Activated T-cell treated with anti-CD3 and anti-CD28 coated beads for 1 hour (primary cell): Measurements from ENCODE around the gene MINDY4.

ENCODE experiments used
- DNase-seq: peaks from one replicate; pipeline ENCODE4 v3.0.0-alpha.2; 2020; ENCODE audit warnings: low read depth

MINDY4 gene

GRCh38 chr7:30900803-30901362 is 129.7 kb downstream of the MINDY4 start:
- no peak for DNase-seq

GRCh38 chr7:30901856-30902255 is 130.6 kb downstream of the MINDY4 start:
- DNase-seq, result no peak

- DNase-seq, result no peak
Observed at GRCh38 chr7:30902466-30902865, 131.2 kb downstream of the MINDY4 start.

- no peak for DNase-seq
Observed at GRCh38 chr7:30903146-30903545, 131.9 kb downstream of the MINDY4 start.

GRCh38 chr7:30904561-30904960 is 133.3 kb downstream of the MINDY4 start:
- DNase-seq, result no peak

GRCh38 chr7:30905078-30906012 is 134.1 kb downstream of the MINDY4 start:
- no peak for DNase-seq

GRCh38 chr7:30906014-30906413 is 134.8 kb downstream of the MINDY4 start:
- DNase-seq, result no peak

GRCh38 chr7:30906515-30907240 is 135.5 kb downstream of the MINDY4 start:
- DNase-seq, result no peak

GRCh38 chr7:30907527-30908267 is 136.5 kb downstream of the MINDY4 start:
- DNase-seq, result no peak

GRCh38 chr7:30908681-30909080 is 137.5 kb downstream of the MINDY4 start:
- DNase-seq, result no peak

GRCh38 chr7:30909431-30909830 is 138.2 kb downstream of the MINDY4 start:
- DNase-seq, result no peak

- DNase-seq, result no peak
Observed at GRCh38 chr7:30910411-30911073, 139.3 kb downstream of the MINDY4 start.

- DNase-seq, result no peak
Observed at GRCh38 chr7:30911133-30911532, 139.9 kb downstream of the MINDY4 start.

GRCh38 chr7:30911561-30911969 is 140.3 kb downstream of the MINDY4 start, which contains the start of gene AQP1:
Gene AQP1 (plus strand): TSS chr7:30911853. CDS start chr7:30911910, 57 bp downstream.
- no peak for DNase-seq

- DNase-seq, result no peak
Observed at GRCh38 chr7:30912021-30912730, 141.0 kb downstream of the MINDY4 start.

- DNase-seq, result no peak
Observed at GRCh38 chr7:30912731-30912985, 141.4 kb downstream of the MINDY4 start.

GRCh38 chr7:30912986-30913811 is 142.0 kb downstream of the MINDY4 start:
- no peak for DNase-seq

GRCh38 chr7:30913821-30914515 is 142.8 kb downstream of the MINDY4 start:
- no peak for DNase-seq

GRCh38 chr7:30914596-30914995 is 143.4 kb downstream of the MINDY4 start:
- no peak for DNase-seq
